ENCODE measurements around the gene PPIAL4G. TPM values are rescaled to one million over a fixed set of nuclear protein-coding genes. Genes with fewer than 3 reads are reported as not detected.
"Not testable (repeated sequence)": the region's sequence is repeated elsewhere in the genome, so short reads cannot be mapped to it uniquely, and the experiment has no call there.

PPIAL4G gene
- total and polyA plus RNA-seq, 2 of the 13 experiments (the other 11 are each of a cell fraction or from before 2014, with no cell fraction given), result not detected

- DNase-seq (ENCODE audit: low spot score) (no peak), ATAC-seq (no peak), FAIRE-seq (no peak)
- Histone ChIP-seq H3K9ac (ENCODE audit: insufficient read depth, low read depth, low read length) (no peak overlapping the region), H3K9me3 (ENCODE audit: low read length) (no peaks in the 10 kb centered on the region), H3K4me3 (replicated peaks in 1 of 3; ENCODE audit: insufficient read depth in 1 of 3, low read depth in 2 of 3, low read length in 3 of 3) (no peak overlapping the region), H3K4me1 (ENCODE audit: insufficient read depth, low read length) (peaks cover 8% of the 10 kb centered on the region), H3K27me3 (ENCODE audit: control insufficient read depth in 1 of 2, insufficient read depth in 2 of 2, low read length in 2 of 2) (no peaks in the 10 kb centered on the region), H3K36me3 (replicated peaks in 1 of 2; ENCODE audit: control insufficient read depth in 1 of 2, insufficient read depth in 2 of 2, low read length in 2 of 2) (peaks cover 0 to 4% of the 10 kb centered on the region in 2 experiments; a peak in 1 of 5 replicates), H3K79me2 (ENCODE audit: insufficient read depth, low read length) (no peaks in the 10 kb centered on the region), H3K27ac (ENCODE audit: extremely low read length, insufficient read depth, low read length) (no peak overlapping the region), H4K20me1 (ENCODE audit: insufficient read depth, low read length) (no peaks in the 10 kb centered on the region), H3K4me2 (ENCODE audit: low read depth, low read length) (no peak overlapping the region), H2AFZ (ENCODE audit: low read length) (no peak overlapping the region)
- BruUV-seq (replicated peaks), result no TSS peak
- WGBS (ENCODE audit: low lambda C conversion rate), result over 99% methylated on average over 14 of the region's 28 CpGs
- CTCF ChIA-PET (ENCODE audit: low intra/inter-chr PET ratio, low total read pairs), result no interaction called here
- in situ Hi-C loops (cut with HindIII; ENCODE audit: extremely low pct_ligation_motif_present, low pct_unique_long_range_greater_than_20kb) (loop anchor here (10.0 kb wide), 1 partner anchor 50 kb away; no protein-coding TSS in a partner anchor), intact Hi-C loops (cut with micrococcal nuclease; ENCODE audit: unreplicated experiment) (no loop called here)
- no peak for TF ChIP-seq DRAP1 (CRISPR knock-in tag; IDR thresholded peaks at IDR 0.05)
- TF ChIP-seq ZNF343 (CRISPR knock-in tag; IDR thresholded peaks at IDR 0.05), result no peak
- no peak for TF ChIP-seq ZFP36 (IDR thresholded peaks at IDR 0.05; ENCODE audit: borderline replicate concordance, low read depth, low read length, partially characterized antibody)
- no peak for TF ChIP-seq FOXK1 (CRISPR knock-in tag; IDR thresholded peaks at IDR 0.05; ENCODE audit: borderline replicate concordance, low read depth)
- TF ChIP-seq, protein P1, sequence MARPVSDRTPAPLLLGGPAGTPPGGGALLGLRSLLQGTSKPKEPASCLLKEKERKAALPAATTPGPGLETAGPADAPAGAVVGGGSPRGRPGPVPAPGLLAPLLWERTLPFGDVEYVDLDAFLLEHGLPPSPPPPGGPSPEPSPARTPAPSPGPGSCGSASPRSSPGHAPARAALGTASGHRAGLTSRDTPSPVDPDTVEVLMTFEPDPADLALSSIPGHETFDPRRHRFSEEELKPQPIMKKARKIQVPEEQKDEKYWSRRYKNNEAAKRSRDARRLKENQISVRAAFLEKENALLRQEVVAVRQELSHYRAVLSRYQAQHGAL (CRISPR knock-in tag; IDR thresholded peaks at IDR 0.05; ENCODE audit: not compliant biosample characterization), result no peak
- TF ChIP-seq IKZF1 (IDR thresholded peaks at IDR 0.05), result no peak
- no peak for TF ChIP-seq ZNF451 (CRISPR knock-in tag; IDR thresholded peaks at IDR 0.05)
- no peak for TF ChIP-seq ZNF543 (CRISPR knock-in tag; IDR thresholded peaks at IDR 0.05)
- TF ChIP-seq ZNF569 (CRISPR knock-in tag; IDR thresholded peaks at IDR 0.05; ENCODE audit: borderline replicate concordance), result no peak
- TF ChIP-seq ZNF484 (CRISPR knock-in tag; IDR thresholded peaks at IDR 0.05; ENCODE audit: borderline replicate concordance, low read depth), result no peak
- POLR2A ChIA-PET, result no interaction called here
These were observed 48.3 kb downstream of the PPIAL4G start for GRCh38 chr1:148434832-148435231.

DNA sequence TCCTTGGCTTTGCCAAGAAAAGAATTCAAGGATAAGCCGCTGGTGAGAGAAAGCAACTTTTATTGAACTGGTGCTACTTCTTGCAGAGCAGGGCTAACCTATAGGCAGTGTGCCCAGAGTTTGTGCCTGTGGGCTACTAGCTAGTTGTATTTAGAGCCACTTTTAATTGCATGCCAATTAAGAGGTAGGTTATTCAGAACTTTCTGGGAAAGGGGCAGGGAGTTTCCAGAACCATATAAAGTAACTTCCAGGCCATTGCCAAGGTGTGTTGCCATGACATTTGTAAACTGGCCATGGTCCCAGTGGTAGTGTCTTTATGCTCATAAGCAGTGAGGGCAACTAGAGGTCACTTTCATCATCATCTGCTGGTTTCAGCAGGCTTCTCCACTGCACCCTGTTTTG, 50.2 kb downstream of the PPIAL4G start:
- H3K9ac ChIP-seq (ENCODE audit: insufficient read depth, low read depth, low read length); H2AFZ ChIP-seq (ENCODE audit: low read length); intact Hi-C loops (cut with micrococcal nuclease; ENCODE audit: unreplicated experiment); BruUV-seq (replicated peaks); H3K36me3 ChIP-seq (replicated peaks in 1 of 2; ENCODE audit: control insufficient read depth in 1 of 2, insufficient read depth in 2 of 2, low read length in 2 of 2); FAIRE-seq; H3K4me2 ChIP-seq (ENCODE audit: low read depth, low read length); CTCF ChIA-PET (ENCODE audit: low intra/inter-chr PET ratio, low total read pairs); H3K79me2 ChIP-seq (ENCODE audit: insufficient read depth, low read length); H4K20me1 ChIP-seq (ENCODE audit: insufficient read depth, low read length); DNase-seq (ENCODE audit: low spot score); H3K9me3 ChIP-seq (ENCODE audit: low read length); H3K4me3 ChIP-seq (replicated peaks in 1 of 3; ENCODE audit: insufficient read depth in 1 of 3, low read depth in 2 of 3, low read length in 3 of 3); ATAC-seq; H3K27ac ChIP-seq (ENCODE audit: extremely low read length, insufficient read depth, low read length); POLR2A ChIA-PET; H3K27me3 ChIP-seq (ENCODE audit: control insufficient read depth in 1 of 2, insufficient read depth in 2 of 2, low read length in 2 of 2): not testable (repeated sequence)
- H3K4me1 ChIP-seq (ENCODE audit: insufficient read depth, low read length), result peaks cover 26% of the 10 kb centered on the region
- 100% methylated on average over 1 of the region's 1 CpG for WGBS (ENCODE audit: low lambda C conversion rate)
- in situ Hi-C loops (cut with HindIII; ENCODE audit: extremely low pct_ligation_motif_present, low pct_unique_long_range_greater_than_20kb), result loop anchor here (10.0 kb wide), 1 partner anchor 48 kb away; no protein-coding TSS in a partner anchor
